ENCODE data around the gene COL21A1.

The COL21A1 gene

GRCh38 chr6:56199956-56200355, 47.4 kb downstream of the COL21A1 start:
- H3K9ac ChIP-seq (ENCODE audit: low read depth, low read length) = no peak overlapping the region
- no peaks in the 10 kb centered on the region for H3K27me3 ChIP-seq (ENCODE audit: insufficient read depth, low read length, poor library complexity)
- no peak for ATAC-seq (ENCODE audit: insufficient read depth, low read depth)
- H3K4me3 ChIP-seq (ENCODE audit: low read depth in 1 of 2, low read length in 2 of 2) = no peak overlapping the region
- no peak overlapping the region for H2AFZ ChIP-seq (ENCODE audit: low read depth, low read length)
- H3K4me2 ChIP-seq (ENCODE audit: insufficient read depth, low read length) = no peak overlapping the region
- no peaks in the 10 kb centered on the region for H3K79me2 ChIP-seq (ENCODE audit: insufficient read depth, low read length)
- TF ChIP-seq, protein P1, sequence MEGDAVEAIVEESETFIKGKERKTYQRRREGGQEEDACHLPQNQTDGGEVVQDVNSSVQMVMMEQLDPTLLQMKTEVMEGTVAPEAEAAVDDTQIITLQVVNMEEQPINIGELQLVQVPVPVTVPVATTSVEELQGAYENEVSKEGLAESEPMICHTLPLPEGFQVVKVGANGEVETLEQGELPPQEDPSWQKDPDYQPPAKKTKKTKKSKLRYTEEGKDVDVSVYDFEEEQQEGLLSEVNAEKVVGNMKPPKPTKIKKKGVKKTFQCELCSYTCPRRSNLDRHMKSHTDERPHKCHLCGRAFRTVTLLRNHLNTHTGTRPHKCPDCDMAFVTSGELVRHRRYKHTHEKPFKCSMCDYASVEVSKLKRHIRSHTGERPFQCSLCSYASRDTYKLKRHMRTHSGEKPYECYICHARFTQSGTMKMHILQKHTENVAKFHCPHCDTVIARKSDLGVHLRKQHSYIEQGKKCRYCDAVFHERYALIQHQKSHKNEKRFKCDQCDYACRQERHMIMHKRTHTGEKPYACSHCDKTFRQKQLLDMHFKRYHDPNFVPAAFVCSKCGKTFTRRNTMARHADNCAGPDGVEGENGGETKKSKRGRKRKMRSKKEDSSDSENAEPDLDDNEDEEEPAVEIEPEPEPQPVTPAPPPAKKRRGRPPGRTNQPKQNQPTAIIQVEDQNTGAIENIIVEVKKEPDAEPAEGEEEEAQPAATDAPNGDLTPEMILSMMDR (IDR thresholded peaks at IDR 0.05; ENCODE audit: borderline replicate concordance, extremely low read depth, low read length, poor library complexity, severe bottlenecking) = no peak
- no peak for TF ChIP-seq EZH2 (IDR thresholded peaks at IDR 0.05; ENCODE audit: borderline replicate concordance, low read depth, low read length, severe bottlenecking)
- no peaks in the 10 kb centered on the region for H3K9me3 ChIP-seq (ENCODE audit: insufficient read depth, low read length, severe bottlenecking)
- H3K4me1 ChIP-seq (ENCODE audit: insufficient read depth, low read length) = no peaks in the 10 kb centered on the region
- DNase-seq = no peak
- H3K36me3 ChIP-seq (ENCODE audit: insufficient read depth, low read length) = no peaks in the 10 kb centered on the region
- no peaks in the 10 kb centered on the region for H4K20me1 ChIP-seq (ENCODE audit: insufficient read depth, low read length)
- no peak overlapping the region for H3K27ac ChIP-seq (ENCODE audit: low read length)

GRCh38 chr6:56193846-56194245, 53.5 kb downstream of the COL21A1 start:
- no peaks in the 10 kb centered on the region for H3K27me3 ChIP-seq (ENCODE audit: insufficient read depth, low read length, poor library complexity)
- DNase-seq = no peak
- no peak for ATAC-seq (ENCODE audit: insufficient read depth, low read depth)
- H2AFZ ChIP-seq (ENCODE audit: low read depth, low read length) = no peak overlapping the region
- H3K9ac ChIP-seq (ENCODE audit: low read depth, low read length) = no peak overlapping the region
- H3K27ac ChIP-seq (ENCODE audit: low read length) = no peak overlapping the region
- H3K4me1 ChIP-seq (ENCODE audit: insufficient read depth, low read length) = no peaks in the 10 kb centered on the region
- H3K4me2 ChIP-seq (ENCODE audit: insufficient read depth, low read length) = no peak overlapping the region
- H3K9me3 ChIP-seq (ENCODE audit: insufficient read depth, low read length, severe bottlenecking) = no peaks in the 10 kb centered on the region
- no peaks in the 10 kb centered on the region for H3K36me3 ChIP-seq (ENCODE audit: insufficient read depth, low read length)
- no peaks in the 10 kb centered on the region for H4K20me1 ChIP-seq (ENCODE audit: insufficient read depth, low read length)
- TF ChIP-seq, protein P1 (IDR thresholded peaks at IDR 0.05; ENCODE audit: borderline replicate concordance, extremely low read depth, low read length, poor library complexity, severe bottlenecking) = no peak
- TF ChIP-seq EZH2 (IDR thresholded peaks at IDR 0.05; ENCODE audit: borderline replicate concordance, low read depth, low read length, severe bottlenecking) = no peak
- H3K79me2 ChIP-seq (ENCODE audit: insufficient read depth, low read length) = no peaks in the 10 kb centered on the region
- no peak overlapping the region for H3K4me3 ChIP-seq (ENCODE audit: low read depth in 1 of 2, low read length in 2 of 2)

DNA sequence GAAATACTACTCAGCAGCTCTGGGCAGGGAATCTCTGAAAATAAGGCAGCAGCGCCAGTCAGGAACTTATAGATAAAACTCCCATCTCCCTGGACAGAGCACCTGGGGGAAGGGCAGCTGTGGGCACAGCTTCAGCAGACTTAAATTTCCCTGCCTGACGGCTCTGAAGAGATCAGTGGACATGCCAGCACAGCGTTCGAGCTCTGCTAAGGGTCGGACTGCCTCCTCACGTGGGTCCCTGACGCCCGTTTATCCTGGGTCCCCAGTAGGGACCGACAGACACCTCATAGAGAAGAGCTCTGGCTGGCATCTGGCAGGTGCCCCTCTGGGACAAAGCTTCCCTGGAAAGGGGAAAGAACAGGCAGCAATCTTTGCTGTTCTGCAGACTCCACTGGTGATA, 59.0 kb downstream of the COL21A1 start:
- Histone ChIP-seq H3K9ac (ENCODE audit: low read depth, low read length) (no peak overlapping the region), H3K4me1 (ENCODE audit: insufficient read depth, low read length) (no peaks in the 10 kb centered on the region), H3K4me3 (ENCODE audit: low read depth in 1 of 2, low read length in 2 of 2) (no peak overlapping the region), H4K20me1 (ENCODE audit: insufficient read depth, low read length) (no peaks in the 10 kb centered on the region), H3K27ac (ENCODE audit: low read length) (no peak overlapping the region), H3K79me2 (ENCODE audit: insufficient read depth, low read length) (no peaks in the 10 kb centered on the region), H2AFZ (ENCODE audit: low read depth, low read length) (no peak overlapping the region), H3K9me3 (ENCODE audit: insufficient read depth, low read length, severe bottlenecking) (no peaks in the 10 kb centered on the region), H3K36me3 (ENCODE audit: insufficient read depth, low read length) (no peaks in the 10 kb centered on the region), H3K4me2 (ENCODE audit: insufficient read depth, low read length) (no peak overlapping the region), H3K27me3 (ENCODE audit: insufficient read depth, low read length, poor library complexity) (no peaks in the 10 kb centered on the region)
- no peak for DNase-seq
- TF ChIP-seq EZH2 (IDR thresholded peaks at IDR 0.05; ENCODE audit: borderline replicate concordance, low read depth, low read length, severe bottlenecking) = no peak
- TF ChIP-seq, protein P1 (IDR thresholded peaks at IDR 0.05; ENCODE audit: borderline replicate concordance, extremely low read depth, low read length, poor library complexity, severe bottlenecking) = no peak
- no peak for ATAC-seq (ENCODE audit: insufficient read depth, low read depth)

GRCh38 chr6:56187686-56188085, 59.7 kb downstream of the COL21A1 start:
- Histone ChIP-seq H2AFZ (ENCODE audit: low read depth, low read length) (no peak overlapping the region), H3K4me3 (ENCODE audit: low read depth in 1 of 2, low read length in 2 of 2) (no peak overlapping the region), H3K79me2 (ENCODE audit: insufficient read depth, low read length) (no peaks in the 10 kb centered on the region), H4K20me1 (ENCODE audit: insufficient read depth, low read length) (no peaks in the 10 kb centered on the region), H3K9me3 (ENCODE audit: insufficient read depth, low read length, severe bottlenecking) (no peaks in the 10 kb centered on the region), H3K27me3 (ENCODE audit: insufficient read depth, low read length, poor library complexity) (no peaks in the 10 kb centered on the region), H3K36me3 (ENCODE audit: insufficient read depth, low read length) (no peaks in the 10 kb centered on the region), H3K9ac (ENCODE audit: low read depth, low read length) (no peak overlapping the region), H3K4me1 (ENCODE audit: insufficient read depth, low read length) (no peaks in the 10 kb centered on the region), H3K4me2 (ENCODE audit: insufficient read depth, low read length) (no peak overlapping the region), H3K27ac (ENCODE audit: low read length) (no peak overlapping the region)
- ATAC-seq (ENCODE audit: insufficient read depth, low read depth) (no peak), DNase-seq (no peak)
- TF ChIP-seq, protein P1 (IDR thresholded peaks at IDR 0.05; ENCODE audit: borderline replicate concordance, extremely low read depth, low read length, poor library complexity, severe bottlenecking) = no peak
- no peak for TF ChIP-seq EZH2 (IDR thresholded peaks at IDR 0.05; ENCODE audit: borderline replicate concordance, low read depth, low read length, severe bottlenecking)

Data from DND-41 (cell line).